Epithelial cell of esophagus (primary cell): Measurements from ENCODE around the gene RANBP17.

Experiments
- DNase-seq: peaks from one replicate; pipeline ENCODE4 v3.0.0; 2010; ENCODE audit warnings: low read depth
- H3K4me3 ChIP-seq: 2 replicates; pipeline ENCODE4 v1.5.1; 2011; ENCODE audit warnings: mild to moderate bottlenecking, low read length, control low read depth
- TF ChIP-seq, protein P1 (sequence below): IDR thresholded peaks from 2 replicates; pipeline ENCODE4 v1.5.1; 2011; ENCODE audit warnings: low read depth, mild to moderate bottlenecking, low read length, control low read depth, inconsistent platforms; ENCODE audit not compliant: insufficient read depth; ENCODE audit errors: missing control alignments

RANBP17 gene

DNA sequence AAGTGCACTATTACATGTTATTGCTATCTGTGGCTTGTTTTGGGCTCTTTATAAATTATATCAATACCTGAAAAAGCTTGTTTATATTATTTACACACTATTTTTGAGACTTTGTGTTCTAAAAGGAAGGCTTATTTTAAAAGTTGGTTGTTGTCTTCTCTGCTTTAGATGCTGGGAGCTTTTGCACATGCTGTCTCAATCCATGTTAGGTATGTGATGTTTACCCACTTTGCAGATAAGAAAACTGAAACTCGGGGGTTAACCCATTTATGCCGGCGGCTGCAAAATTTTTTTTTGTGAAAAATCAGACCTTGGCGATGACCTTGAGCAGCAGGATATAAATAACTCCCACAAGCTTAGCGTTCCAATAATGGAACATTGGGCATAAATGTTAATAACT lies 212.9 kb downstream of the RANBP17 start:
- no peak overlapping the region for H3K4me3 ChIP-seq
- TF ChIP-seq, protein P1, sequence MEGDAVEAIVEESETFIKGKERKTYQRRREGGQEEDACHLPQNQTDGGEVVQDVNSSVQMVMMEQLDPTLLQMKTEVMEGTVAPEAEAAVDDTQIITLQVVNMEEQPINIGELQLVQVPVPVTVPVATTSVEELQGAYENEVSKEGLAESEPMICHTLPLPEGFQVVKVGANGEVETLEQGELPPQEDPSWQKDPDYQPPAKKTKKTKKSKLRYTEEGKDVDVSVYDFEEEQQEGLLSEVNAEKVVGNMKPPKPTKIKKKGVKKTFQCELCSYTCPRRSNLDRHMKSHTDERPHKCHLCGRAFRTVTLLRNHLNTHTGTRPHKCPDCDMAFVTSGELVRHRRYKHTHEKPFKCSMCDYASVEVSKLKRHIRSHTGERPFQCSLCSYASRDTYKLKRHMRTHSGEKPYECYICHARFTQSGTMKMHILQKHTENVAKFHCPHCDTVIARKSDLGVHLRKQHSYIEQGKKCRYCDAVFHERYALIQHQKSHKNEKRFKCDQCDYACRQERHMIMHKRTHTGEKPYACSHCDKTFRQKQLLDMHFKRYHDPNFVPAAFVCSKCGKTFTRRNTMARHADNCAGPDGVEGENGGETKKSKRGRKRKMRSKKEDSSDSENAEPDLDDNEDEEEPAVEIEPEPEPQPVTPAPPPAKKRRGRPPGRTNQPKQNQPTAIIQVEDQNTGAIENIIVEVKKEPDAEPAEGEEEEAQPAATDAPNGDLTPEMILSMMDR, result no peak
- no peak for DNase-seq

DNA sequence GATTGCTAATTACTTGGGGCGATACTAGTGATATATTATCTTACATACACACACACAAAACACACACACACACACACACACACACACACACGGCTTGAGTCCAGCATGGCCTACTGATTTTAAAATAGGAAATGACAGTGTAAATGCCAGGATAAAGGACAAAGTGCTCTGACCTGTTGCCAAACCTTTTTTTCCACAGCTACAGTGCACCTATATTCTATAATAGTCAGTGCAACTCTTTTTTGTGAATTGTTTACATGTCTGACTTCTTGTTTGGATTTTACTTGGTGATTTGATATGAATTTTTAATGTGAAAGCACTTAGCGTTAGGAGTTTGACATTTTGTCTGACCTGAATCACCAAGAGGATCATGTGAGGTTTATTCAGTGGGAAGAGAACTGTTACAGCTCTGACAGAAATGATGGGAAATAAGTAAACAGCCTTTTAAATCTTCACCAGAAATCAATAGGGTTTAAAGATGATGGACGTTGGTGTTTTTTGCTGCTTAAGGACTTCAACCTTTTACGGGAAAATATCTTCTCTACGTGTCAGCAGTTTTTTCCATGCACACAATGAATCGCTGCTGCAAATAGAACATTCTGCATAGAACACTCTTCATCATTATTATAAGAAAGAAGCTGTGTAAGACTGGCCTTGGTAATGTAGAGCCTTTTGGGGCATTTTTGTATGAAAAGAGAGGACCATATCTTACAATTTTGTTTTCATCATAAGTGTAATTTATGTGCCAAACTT lies 218.5 kb downstream of the RANBP17 start:
- no peak overlapping the region for H3K4me3 ChIP-seq
- TF ChIP-seq, protein P1, result no peak
- DNase-seq, result no peak

DNA sequence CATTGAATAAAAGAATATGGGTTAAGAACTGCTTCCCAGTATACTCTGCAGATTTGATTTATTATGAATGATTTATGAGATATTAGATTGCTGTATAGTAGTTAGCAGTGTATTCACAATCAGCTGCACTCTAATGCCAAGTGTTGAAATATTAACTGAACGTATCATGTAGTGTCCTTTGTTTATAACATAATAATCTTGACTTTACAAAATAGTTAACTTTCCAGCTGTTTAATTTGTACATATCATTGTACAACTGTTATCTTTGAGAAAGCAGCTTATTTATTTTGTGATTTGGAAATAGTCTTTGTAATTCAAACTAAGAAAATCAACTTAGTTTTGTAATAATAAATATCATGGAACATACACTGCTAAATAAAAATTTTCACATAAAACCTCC lies 219.5 kb downstream of the RANBP17 start:
- no peak overlapping the region for H3K4me3 ChIP-seq
- no peak for DNase-seq
- TF ChIP-seq, protein P1, result no peak

DNA sequence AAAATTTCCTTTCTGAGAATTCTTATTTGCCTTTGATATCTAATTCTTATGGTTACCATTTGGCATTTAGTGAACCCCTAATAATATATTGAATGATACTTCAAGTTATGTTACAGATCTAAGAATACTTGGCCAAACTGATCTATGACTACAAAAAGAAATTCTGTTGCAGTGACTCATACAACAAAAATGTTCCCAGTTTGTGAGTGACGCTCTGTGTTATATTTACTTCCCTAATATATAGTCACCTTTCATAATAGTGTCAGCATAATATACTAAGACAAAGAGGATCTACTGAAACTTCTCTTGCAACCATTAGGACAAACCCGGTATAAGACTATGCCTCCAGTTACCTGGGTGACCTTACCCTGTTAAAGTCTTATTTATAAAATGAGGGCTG lies 230.4 kb downstream of the RANBP17 start:
- TF ChIP-seq, protein P1, result no peak
- H3K4me3 ChIP-seq, result no peak overlapping the region
- peak; percentile 76 for DNase-seq

DNA sequence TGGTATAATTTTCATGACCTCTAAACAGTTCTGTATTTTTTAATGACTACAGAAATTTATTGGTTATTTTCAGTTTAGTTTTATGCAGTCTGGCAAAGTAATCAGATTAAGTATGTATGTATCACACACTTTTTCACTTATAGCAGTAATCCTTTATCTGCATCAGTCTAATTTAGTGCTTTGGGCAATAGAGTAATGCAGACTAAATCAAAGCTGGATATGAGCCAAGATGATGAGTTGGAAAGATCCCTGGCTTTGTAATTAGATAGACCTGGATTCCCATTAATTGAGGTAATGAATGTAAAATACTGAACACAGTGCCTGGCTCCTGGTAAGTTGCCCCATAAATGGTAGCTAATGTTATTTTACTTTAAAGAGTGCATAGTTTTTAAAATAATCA lies 231.8 kb downstream of the RANBP17 start:
- no peak overlapping the region for H3K4me3 ChIP-seq
- DNase-seq, result peak; percentile 50
- TF ChIP-seq, protein P1, result no peak

DNA sequence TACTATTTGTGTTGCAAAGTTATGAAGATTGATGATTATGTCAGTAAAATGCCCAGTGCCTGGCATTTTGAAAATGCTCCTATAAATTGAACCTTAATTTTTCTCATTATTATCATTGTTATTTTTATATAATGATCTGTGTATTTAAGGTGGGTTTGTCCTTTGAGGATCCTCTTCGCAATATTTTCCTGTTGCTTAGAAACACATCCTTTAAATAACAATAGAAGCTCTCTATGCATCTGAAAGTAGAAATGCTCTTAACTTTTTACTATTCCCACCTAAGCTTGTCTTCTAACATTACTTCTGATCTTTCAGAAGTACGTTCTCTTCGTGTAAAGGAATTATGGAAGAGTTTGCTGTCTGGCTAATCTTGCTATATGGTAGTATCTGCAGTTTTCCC lies 232.5 kb downstream of the RANBP17 start:
- no peak for DNase-seq
- no peak overlapping the region for H3K4me3 ChIP-seq
- TF ChIP-seq, protein P1, result no peak
